ENCODE data around the gene IKBKG.

- peak in 1 of 3 donors; percentile 8 for TF ChIP-seq CTCF (IDR thresholded peaks at IDR 0.05)
- peak; percentile 33 for TF ChIP-seq POLR2A (IDR thresholded peaks at IDR 0.05)
- TF ChIP-seq EP300 (IDR thresholded peaks at IDR 0.05), result no peak
Measured at GRCh38 chrX:154546354-154547244, 821 bp upstream of the IKBKG start, which contains the start of gene G6PD.

Data from ovary (tissue), 3 donors.